Body of pancreas (tissue), 4 donors: Measurements from ENCODE around the gene DNAJC17. TPM values are rescaled to one million over a fixed set of nuclear protein-coding genes. Genes with fewer than 3 reads are reported as not detected.
A peak's percentile ranks its signal among the peaks of the same experiment; 100 is the strongest.

Experiments
- ATAC-seq: fragments of 150-250 bp; one replicate; pipeline ENCODE4 v1.9.1; 2016
- DNase-seq, 4 donors: peaks; one replicate each; pipeline ENCODE4 v3.0.0-alpha.2; 2019
- H3K27ac ChIP-seq, 4 donors: fragments of 200-600 bp; sonication (generic); 1 replicate in 3 of 4; 2 replicates in 1 of 4; pipeline versions ENCODE4 v1.5.1 to v1.6.1; 2016 to 2019; ENCODE audit warnings: mild to moderate bottlenecking in 1 of 4, mixed read lengths in 1 of 4, moderate library complexity in 1 of 4
- H3K27me3 ChIP-seq, 2 donors: fragments of 200-600 bp; sonication (generic); one replicate each; pipeline ENCODE4 v1.6.0; 2016; ENCODE audit warnings: mild to moderate bottlenecking in 1 of 2
- H3K36me3 ChIP-seq, 2 donors: fragments of 200-600 bp; sonication (generic); replicated peaks in 1 of 2; 2 replicates each; pipeline ENCODE4 v1.5.1; 2016; ENCODE audit warnings: low read depth in 2 of 2; ENCODE audit not compliant: insufficient read depth in 1 of 2
- H3K4me1 ChIP-seq: fragments of 200-600 bp; sonication (generic); one replicate; pipeline ENCODE4 v1.6.0; 2016
- H3K4me3 ChIP-seq, 2 donors: fragments of 200-600 bp; sonication (generic); 1 replicate in 1 of 2; 2 replicates in 1 of 2; pipeline ENCODE4 v1.5.1; 2016 to 2019
- H3K9me3 ChIP-seq, 3 donors: fragments of 200-600 bp; sonication (generic); 1 replicate in 2 of 3; 2 replicates in 1 of 3; pipeline ENCODE4 v1.5.1; 2016
- POLR2A ChIP-seq, 3 donors: fragments of 450-650 bp; IDR thresholded peaks; one replicate each; pipeline ENCODE4 v1.6.1; 2016; ENCODE audit warnings: antibody characterized with exemption in 3 of 3, mild to moderate bottlenecking in 2 of 3
- WGBS, 2 donors: methylation state at CpG; one replicate each; pipeline ENCODE4 v1.1.5; 2017; 5-methylcytosine and 5-hydroxymethylcytosine counted together
- intact Hi-C: fragments of 100-400 bp; cut with DNase I; formaldehyde crosslinking; loops from one replicate; pipeline ENCODE4 v1.15.1; 2023
- total RNA-seq, 2 donors: library from RNA; depleted of rRNA; stranded (reverse); fragments of >200 nt; gene quantifications; one replicate each; pipeline ENCODE4 v1.1.0, GENCODE V29; 2016
- TF ChIP-seq, protein P1 (sequence below), 7 experiments: fragments of 450-650 bp in 4 of 7; fragments of 200-600 bp in 3 of 7; sonication (generic) in 3 of 7; IDR thresholded peaks; one replicate each; pipeline ENCODE4 v1.5.1; 2016 to 2019; ENCODE audit warnings: antibody characterized with exemption in 7 of 7

The DNAJC17 gene
- total RNA-seq, 2 donors from 2014 or later: 18.7 to 36.6 TPM

DNA sequence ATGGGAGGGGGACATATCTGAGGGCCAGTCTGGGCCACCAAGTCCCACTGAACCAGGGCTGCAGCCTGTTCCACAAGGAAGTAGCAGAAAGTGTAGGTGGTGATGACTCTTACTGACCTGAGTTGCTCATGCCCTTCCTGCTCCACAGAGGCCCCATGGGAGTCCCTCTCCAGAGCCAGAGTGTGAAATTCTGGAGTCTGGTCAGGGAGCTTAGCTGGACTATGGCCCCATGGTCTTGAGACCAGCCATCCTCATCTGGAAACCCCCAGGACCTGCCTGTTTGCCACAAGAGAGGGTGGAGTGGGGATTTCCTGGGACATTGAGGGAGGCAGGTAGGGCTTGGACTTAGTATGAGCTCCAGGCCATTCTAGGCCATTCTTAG is 39.6 kb upstream of the DNAJC17 start:
- H3K4me1 ChIP-seq: peaks cover 41% of the 10 kb centered on the region

DNA sequence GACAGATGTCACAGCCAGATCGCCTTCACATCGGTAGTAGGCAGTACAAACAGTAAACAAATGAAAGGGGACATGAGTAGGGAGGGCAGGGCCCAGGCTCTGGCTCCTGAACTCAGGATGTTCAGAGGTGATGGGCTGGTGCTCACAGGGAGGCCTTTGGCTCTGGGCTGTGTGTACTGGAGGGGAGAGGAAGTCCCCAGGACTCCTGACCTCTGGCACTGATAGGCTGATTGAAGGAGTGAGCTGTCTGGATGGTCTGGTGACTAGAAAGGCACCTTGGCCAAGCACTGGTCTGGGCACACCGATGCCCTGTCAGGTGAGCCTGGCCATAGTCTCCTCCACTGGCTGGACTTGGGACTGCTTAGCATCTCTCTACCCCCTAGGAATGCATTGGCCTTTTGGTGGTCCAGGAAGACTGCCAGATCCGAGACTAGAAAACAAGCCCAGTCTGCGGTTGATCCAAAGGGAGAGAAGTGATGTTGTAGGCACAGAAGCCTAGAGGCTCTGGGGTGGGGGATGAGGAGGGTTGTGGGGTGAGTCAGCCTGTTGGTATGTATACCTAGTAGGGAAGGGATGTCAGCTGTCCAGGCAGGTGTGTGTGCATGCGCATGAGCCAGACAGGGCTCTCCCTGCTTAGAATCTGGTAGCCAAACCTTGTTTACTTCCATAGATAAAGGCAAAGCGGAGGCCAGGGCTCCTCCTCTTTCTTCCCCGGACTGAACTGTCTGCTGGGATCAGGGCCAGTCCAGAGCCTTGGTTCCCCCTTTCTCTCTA is 38.4 kb upstream of the DNAJC17 start:
- peaks cover 0 to 2% of the 10 kb centered on the region in 2 donors for H3K36me3 ChIP-seq
- intact Hi-C loops: no loop called here
- ATAC-seq (peak; percentile 87), DNase-seq (peak; percentile 84 to 94 (median 92))
- no peaks in the 10 kb centered on the region for H3K9me3 ChIP-seq
- H3K4me3 ChIP-seq: no peak overlapping the region
- H3K27ac ChIP-seq: peak overlapping the region; percentile 71 to 92 (median 84)
- WGBS, 2 donors: 25 to 28% methylated on average over 8 of the region's 8 CpGs
- peaks cover 41% of the 10 kb centered on the region for H3K4me1 ChIP-seq
- TF ChIP-seq, protein P1, sequence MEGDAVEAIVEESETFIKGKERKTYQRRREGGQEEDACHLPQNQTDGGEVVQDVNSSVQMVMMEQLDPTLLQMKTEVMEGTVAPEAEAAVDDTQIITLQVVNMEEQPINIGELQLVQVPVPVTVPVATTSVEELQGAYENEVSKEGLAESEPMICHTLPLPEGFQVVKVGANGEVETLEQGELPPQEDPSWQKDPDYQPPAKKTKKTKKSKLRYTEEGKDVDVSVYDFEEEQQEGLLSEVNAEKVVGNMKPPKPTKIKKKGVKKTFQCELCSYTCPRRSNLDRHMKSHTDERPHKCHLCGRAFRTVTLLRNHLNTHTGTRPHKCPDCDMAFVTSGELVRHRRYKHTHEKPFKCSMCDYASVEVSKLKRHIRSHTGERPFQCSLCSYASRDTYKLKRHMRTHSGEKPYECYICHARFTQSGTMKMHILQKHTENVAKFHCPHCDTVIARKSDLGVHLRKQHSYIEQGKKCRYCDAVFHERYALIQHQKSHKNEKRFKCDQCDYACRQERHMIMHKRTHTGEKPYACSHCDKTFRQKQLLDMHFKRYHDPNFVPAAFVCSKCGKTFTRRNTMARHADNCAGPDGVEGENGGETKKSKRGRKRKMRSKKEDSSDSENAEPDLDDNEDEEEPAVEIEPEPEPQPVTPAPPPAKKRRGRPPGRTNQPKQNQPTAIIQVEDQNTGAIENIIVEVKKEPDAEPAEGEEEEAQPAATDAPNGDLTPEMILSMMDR (IDR thresholded peaks at IDR 0.05): no peak
- peak; percentile 40 to 85 (median 82) for TF ChIP-seq POLR2A (IDR thresholded peaks at IDR 0.05)
- H3K27me3 ChIP-seq: no peaks in the 10 kb centered on the region

More for the DNA sequence above, 39.6 kb upstream of the DNAJC17 start:
- TF ChIP-seq POLR2A (IDR thresholded peaks at IDR 0.05): no peak
- TF ChIP-seq, protein P1 (IDR thresholded peaks at IDR 0.05): no peak
- Histone ChIP-seq H3K27ac (peak overlapping the region; percentile 71 to 92 (median 84)), H3K9me3 (no peaks in the 10 kb centered on the region), H3K36me3 (peaks cover 0 to 3% of the 10 kb centered on the region in 2 donors), H3K27me3 (no peaks in the 10 kb centered on the region), H3K4me3 (no peak overlapping the region)
- DNase-seq (peak in 1 of 4 donors; percentile 19), ATAC-seq (no peak)
- intact Hi-C loops: no loop called here

DNA sequence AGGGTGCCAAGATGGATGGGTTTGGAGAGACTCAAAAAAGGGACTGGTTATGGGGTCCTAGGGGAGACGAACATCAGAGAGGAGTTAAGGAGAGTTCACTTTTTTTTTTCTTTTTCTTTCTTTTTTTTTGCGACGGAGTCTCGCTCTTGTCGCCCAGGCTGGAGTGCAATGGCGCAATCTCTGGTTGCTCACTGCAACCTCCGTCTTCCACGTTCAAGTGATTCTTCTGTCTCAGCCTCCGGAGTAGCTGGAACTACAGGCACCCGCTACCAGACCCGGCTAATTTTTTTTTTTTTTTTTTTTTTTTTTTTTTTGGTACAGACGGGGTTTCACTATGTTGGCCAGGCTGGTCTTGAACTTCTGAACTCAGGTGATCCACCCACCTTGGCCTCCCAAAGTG is 37.8 kb upstream of the DNAJC17 start:
- DNase-seq (no peak), ATAC-seq (no peak)
- Histone ChIP-seq H3K4me1 (peaks cover 41% of the 10 kb centered on the region), H3K27me3 (no peaks in the 10 kb centered on the region), H3K27ac (peak overlapping the region; percentile 71 to 92 (median 85)), H3K4me3 (peak overlapping the region; percentile 21 to 63), H3K9me3 (no peaks in the 10 kb centered on the region), H3K36me3 (no peaks in the 10 kb centered on the region)
- TF ChIP-seq, protein P1 (IDR thresholded peaks at IDR 0.05): peak in 1 of 7 experiments; percentile 3
- TF ChIP-seq POLR2A (IDR thresholded peaks at IDR 0.05): no peak
- intact Hi-C loops: no loop called here
- WGBS, 2 donors: 16 to 18% methylated on average over 12 of the region's 12 CpGs

DNA sequence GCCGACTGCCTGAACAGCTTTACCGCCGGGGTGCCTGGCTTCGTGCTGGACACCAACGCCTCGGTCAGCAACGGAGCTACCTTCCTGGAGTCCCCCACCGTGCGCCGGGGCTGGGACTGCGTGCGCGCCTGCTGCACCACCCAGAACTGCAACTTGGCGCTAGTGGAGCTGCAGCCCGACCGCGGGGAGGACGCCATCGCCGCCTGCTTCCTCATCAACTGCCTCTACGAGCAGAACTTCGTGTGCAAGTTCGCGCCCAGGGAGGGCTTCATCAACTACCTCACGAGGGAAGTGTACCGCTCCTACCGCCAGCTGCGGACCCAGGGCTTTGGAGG is 37.4 kb upstream of the DNAJC17 start:
- H3K4me3 ChIP-seq: peak overlapping the region; percentile 21 to 63
- H3K36me3 ChIP-seq: no peaks in the 10 kb centered on the region
- 1% methylated on average over 8 to 28 of the region's 28 CpGs for whole genome bisulfite sequencing, 2 donors
- no peaks in the 10 kb centered on the region for H3K9me3 ChIP-seq
- H3K27ac ChIP-seq: peak overlapping the region; percentile 71 to 92 (median 85)
- ATAC-seq: peak; percentile 18
- intact Hi-C loops: no loop called here
- TF ChIP-seq, protein P1 (IDR thresholded peaks at IDR 0.05): peak in 2 of 7 experiments; percentile 6 to 7
- no peak for TF ChIP-seq POLR2A (IDR thresholded peaks at IDR 0.05)
- no peaks in the 10 kb centered on the region for H3K27me3 ChIP-seq
- DNase-seq: peak; percentile 50 to 56 (median 54)
- H3K4me1 ChIP-seq: peaks cover 41% of the 10 kb centered on the region
